Panc1 (cell line): Measurements from ENCODE around the gene FOXK2. TPM values are rescaled to one million over a fixed set of nuclear protein-coding genes. Genes with fewer than 3 reads are reported as not detected.

Source experiments
- ATAC-seq: fragments of 200-7000 bp; cut with Tn5 transposase; 2 replicates; pipeline ENCODE4 v1.9.1; 2020; ENCODE audit warnings: mild to moderate bottlenecking, moderate library complexity
- BruUV-seq: library from RNA; stranded (reverse); fragments of 400-500 nt; replicated peaks from 2 replicates; lab custom pipeline; 2021; lab: Mats Ljungman, UMichigan
- CTCF ChIA-PET: fragments of 300-600 bp; sonication (Branson Sonifier 250); formaldehyde crosslinking; loops from one replicate; lab custom pipeline; 2022; ENCODE audit warnings: antibody characterized with exemption; lab: Charles Lee
- POLR2A ChIA-PET: fragments of 300-600 bp; sonication (Branson Sonifier 250); formaldehyde crosslinking; loops from one replicate; lab custom pipeline; 2022; ENCODE audit warnings: antibody characterized with exemption; lab: Charles Lee
- DNase-seq: peaks from one replicate; pipeline ENCODE4 v3.0.0-alpha.2; 2010; ENCODE audit warnings: low read depth, low spot score
- H3K27ac ChIP-seq: 2 replicates; pipeline ENCODE4 v1.5.1; 2011; ENCODE audit warnings: mild to moderate bottlenecking, low read length, inconsistent platforms
- H3K27me3 ChIP-seq: fragments of 200-500 bp; sonication (Bioruptor generic); 2 replicates; pipeline ENCODE4 v1.6.0; 2014; ENCODE audit warnings: low read length, inconsistent platforms; ENCODE audit not compliant: control insufficient read depth, insufficient read depth
- H3K36me3 ChIP-seq: fragments of 200-500 bp; sonication (Bioruptor generic); 2 replicates; pipeline ENCODE4 v1.5.1; 2014; ENCODE audit warnings: inconsistent platforms, mild to moderate bottlenecking, low read length, moderate library complexity; ENCODE audit not compliant: control insufficient read depth, insufficient read depth
- H3K4me1 ChIP-seq: 2 replicates; pipeline ENCODE4 v1.5.1; 2011; ENCODE audit warnings: inconsistent platforms, mild to moderate bottlenecking, low read length, moderate library complexity; ENCODE audit not compliant: control insufficient read depth, insufficient read depth
- H3K4me3 ChIP-seq, 2 experiments: 2 replicates each; pipeline ENCODE4 v1.5.1; 2011 to 2012; ENCODE audit warnings: low read depth in 2 of 2, low read length in 2 of 2, mild to moderate bottlenecking in 2 of 2, inconsistent platforms in 1 of 2, moderate library complexity in 1 of 2
- H3K9me3 ChIP-seq: fragments of 200-500 bp; sonication (Bioruptor generic); 2 replicates; pipeline ENCODE4 v1.5.1; 2014; ENCODE audit warnings: low read depth, mild to moderate bottlenecking, inconsistent platforms, low read length, moderate library complexity; ENCODE audit not compliant: control insufficient read depth, insufficient read depth
- POLR2AphosphoS5 ChIP-seq: IDR thresholded peaks from 2 replicates; pipeline ENCODE4 v1.6.1; 2012; ENCODE audit warnings: mild to moderate bottlenecking, low read depth, low read length, moderate library complexity
- REST ChIP-seq, 2 experiments: IDR thresholded peaks; 2 replicates each; pipeline ENCODE4 v1.6.1; 2011 to 2012; ENCODE audit warnings: low read depth in 2 of 2, control low read depth in 1 of 2, low read length in 1 of 2, mild to moderate bottlenecking in 1 of 2, moderate library complexity in 1 of 2; ENCODE audit not compliant: insufficient read depth in 1 of 2
- SIN3A ChIP-seq: IDR thresholded peaks from 2 replicates; pipeline ENCODE4 v1.6.1; 2012; ENCODE audit warnings: low read depth, mild to moderate bottlenecking, low read length, moderate library complexity, borderline replicate concordance; ENCODE audit not compliant: insufficient read depth
- TCF7L2 ChIP-seq: IDR thresholded peaks from 2 replicates; pipeline ENCODE4 v1.6.1; 2011; ENCODE audit warnings: mild to moderate bottlenecking, low read depth, low read length, inconsistent platforms
- in situ Hi-C: cut with HindIII; loops from 2 replicates; pipeline ENCODE4 v1.10.0; 2016; ENCODE audit warnings: low sequenced_read_pairs, low pct_unique_long_range_greater_than_20kb
- intact Hi-C: fragments of 100-400 bp; cut with micrococcal nuclease; formaldehyde crosslinking; loops from one replicate; pipeline ENCODE4 v1.10.0; 2022; ENCODE audit not compliant: unreplicated experiment
- total RNA-seq: library from RNA; stranded (reverse); gene quantifications from one replicate; pipeline ENCODE4 v1.2.1, GENCODE V29; 2021; ENCODE audit not compliant: unreplicated experiment
- TF ChIP-seq, protein P1 (sequence below): fragments of 450-650 bp; IDR thresholded peaks from 2 replicates; pipeline ENCODE4 v1.5.1; 2017; ENCODE audit warnings: mild to moderate bottlenecking

FOXK2 gene
- total RNA-seq, 1 experiment from 2014 or later = 143 TPM

DNA sequence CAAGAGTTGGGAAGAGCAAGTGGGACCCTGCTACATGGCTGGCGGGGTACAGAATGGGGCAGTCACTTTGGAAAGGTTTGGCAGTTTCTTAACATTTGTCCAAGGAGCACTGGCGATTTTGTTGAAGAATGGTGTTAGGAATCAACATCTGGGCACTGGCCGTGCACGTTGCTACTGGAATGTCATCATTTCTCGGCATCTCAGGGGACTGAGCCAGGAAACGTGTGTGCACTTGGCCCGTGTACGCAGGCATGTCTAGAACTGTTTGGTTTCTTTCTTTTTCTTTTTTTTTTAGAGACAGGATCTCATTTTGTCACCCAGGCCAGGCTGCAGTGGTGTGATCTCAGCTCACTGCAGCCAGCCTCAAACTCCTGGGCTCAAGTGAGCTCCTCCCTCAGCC is 17.3 kb upstream of the FOXK2 start:
- Histone ChIP-seq H3K9me3 (no peaks in the 10 kb centered on the region), H3K36me3 (no peaks in the 10 kb centered on the region), H3K27me3 (no peaks in the 10 kb centered on the region), H3K4me1 (peaks cover 3% of the 10 kb centered on the region; the same call in 1 of the 2 replicates), H3K27ac (no peak overlapping the region), H3K4me3 (no peak overlapping the region)
- no TSS peak for BruUV-seq
- ChIA-PET POLR2A (no interaction called here), CTCF (interaction anchor here (0.6 kb wide), 1 partner anchor 121 kb away, joined by 4 read pairs; no protein-coding TSS in a partner anchor)
- DNase-seq = no peak
- ATAC-seq = no peak
- in situ Hi-C loops = no loop called here
- intact Hi-C loops = no loop called here
- TF ChIP-seq REST (IDR thresholded peaks at IDR 0.05; ENCODE audit: insufficient read depth in 1 of 2, low read depth in 2 of 2, low read length in 1 of 2) (no peak), SIN3A (no peak), TCF7L2 (no peak), POLR2AphosphoS5 (no peak)
- TF ChIP-seq, protein P1, sequence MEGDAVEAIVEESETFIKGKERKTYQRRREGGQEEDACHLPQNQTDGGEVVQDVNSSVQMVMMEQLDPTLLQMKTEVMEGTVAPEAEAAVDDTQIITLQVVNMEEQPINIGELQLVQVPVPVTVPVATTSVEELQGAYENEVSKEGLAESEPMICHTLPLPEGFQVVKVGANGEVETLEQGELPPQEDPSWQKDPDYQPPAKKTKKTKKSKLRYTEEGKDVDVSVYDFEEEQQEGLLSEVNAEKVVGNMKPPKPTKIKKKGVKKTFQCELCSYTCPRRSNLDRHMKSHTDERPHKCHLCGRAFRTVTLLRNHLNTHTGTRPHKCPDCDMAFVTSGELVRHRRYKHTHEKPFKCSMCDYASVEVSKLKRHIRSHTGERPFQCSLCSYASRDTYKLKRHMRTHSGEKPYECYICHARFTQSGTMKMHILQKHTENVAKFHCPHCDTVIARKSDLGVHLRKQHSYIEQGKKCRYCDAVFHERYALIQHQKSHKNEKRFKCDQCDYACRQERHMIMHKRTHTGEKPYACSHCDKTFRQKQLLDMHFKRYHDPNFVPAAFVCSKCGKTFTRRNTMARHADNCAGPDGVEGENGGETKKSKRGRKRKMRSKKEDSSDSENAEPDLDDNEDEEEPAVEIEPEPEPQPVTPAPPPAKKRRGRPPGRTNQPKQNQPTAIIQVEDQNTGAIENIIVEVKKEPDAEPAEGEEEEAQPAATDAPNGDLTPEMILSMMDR = no peak

- in situ Hi-C loops = no loop called here
- no peak for ATAC-seq
These were observed 16.3 kb upstream of the FOXK2 start for GRCh38 chr17:82503094-82503727.

More at GRCh38 chr17:82503094-82503727, 16.3 kb upstream of the FOXK2 start:
- Histone ChIP-seq H3K9me3 (no peaks in the 10 kb centered on the region), H3K4me3 (no peak overlapping the region), H3K36me3 (no peaks in the 10 kb centered on the region), H3K27ac (no peak overlapping the region), H3K27me3 (no peaks in the 10 kb centered on the region), H3K4me1 (peaks cover under 1% of the 10 kb centered on the region; the same call in 1 of the 2 replicates)
- no peak for TF ChIP-seq POLR2AphosphoS5
- no peak for TF ChIP-seq SIN3A
- TF ChIP-seq TCF7L2 = no peak
- TF ChIP-seq REST (IDR thresholded peaks at IDR 0.05; ENCODE audit: insufficient read depth in 1 of 2, low read depth in 2 of 2, low read length in 1 of 2) = no peak
- TF ChIP-seq, protein P1 = no peak
- no peak for DNase-seq
- no TSS peak for BruUV-seq
- intact Hi-C loops = no loop called here
- ChIA-PET POLR2A (no interaction called here), CTCF (no interaction called here)
